PC-3 (cell line): ENCODE data around the gene MYO3B. TPM values are rescaled to one million over a fixed set of nuclear protein-coding genes. Genes with fewer than 3 reads are reported as not detected.

Experiments used
- ATAC-seq: fragments of 200-7000 bp; cut with Tn5 transposase; 2 replicates; pipeline ENCODE4 v1.9.1; 2020; ENCODE audit warnings: mild to moderate bottlenecking, moderate library complexity
- BruUV-seq: library from RNA; stranded (reverse); fragments of 400-500 nt; replicated peaks from 2 replicates; lab custom pipeline; 2021; lab: Mats Ljungman, UMichigan
- CTCF ChIA-PET: fragments of 300-600 bp; sonication (Branson Sonifier 250); formaldehyde crosslinking; loops from one replicate; lab custom pipeline; 2022; ENCODE audit warnings: antibody characterized with exemption; lab: Charles Lee
- POLR2A ChIA-PET: fragments of 300-600 bp; sonication (Branson Sonifier 250); formaldehyde crosslinking; loops from one replicate; lab custom pipeline; 2022; ENCODE audit warnings: antibody characterized with exemption; ENCODE audit not compliant: unreplicated experiment; lab: Charles Lee
- DNase-seq: peaks from one replicate; pipeline ENCODE4 v3.0.0-alpha.2; 2015
- H2AFZ ChIP-seq: fragments of 300-600 bp; sonication (generic); 2 replicates; pipeline ENCODE4 v1.6.0; 2016; ENCODE audit warnings: antibody characterized with exemption, low read length
- H3F3A ChIP-seq: fragments of 300-600 bp; sonication (generic); one replicate; pipeline ENCODE4 v1.6.0; 2017; ENCODE audit warnings: antibody characterized with exemption, low read length, control low read depth, mild to moderate bottlenecking; ENCODE audit not compliant: unreplicated experiment
- H3K27ac ChIP-seq: fragments of 300-600 bp; sonication (generic); 2 replicates; pipeline ENCODE4 v1.5.1; 2016; ENCODE audit warnings: mild to moderate bottlenecking, low read length
- H3K27me3 ChIP-seq: fragments of 300-600 bp; sonication (generic); 2 replicates; pipeline ENCODE4 v1.6.1; 2016; ENCODE audit warnings: low read length, mixed read lengths
- H3K36me3 ChIP-seq: fragments of 300-600 bp; sonication (generic); 2 replicates; pipeline ENCODE4 v1.6.1; 2016; ENCODE audit warnings: low read depth, mixed run types, low read length, mixed read lengths
- H3K4me1 ChIP-seq: fragments of 300-600 bp; sonication (generic); 2 replicates; pipeline ENCODE4 v1.5.1; 2016; ENCODE audit warnings: low read length; ENCODE audit not compliant: insufficient read depth
- H3K4me2 ChIP-seq: fragments of 300-600 bp; sonication (generic); 2 replicates; pipeline ENCODE4 v1.6.0; 2016; ENCODE audit warnings: low read length
- H3K4me3 ChIP-seq: fragments of 300-600 bp; sonication (generic); 2 replicates; pipeline ENCODE4 v1.5.1; 2016; ENCODE audit warnings: mild to moderate bottlenecking, low read length, mixed read lengths
- H3K79me2 ChIP-seq: fragments of 300-600 bp; sonication (generic); 2 replicates; pipeline ENCODE4 v1.6.1; 2017; ENCODE audit warnings: low read length, mixed read lengths
- H3K9ac ChIP-seq: fragments of 300-600 bp; sonication (generic); 2 replicates; pipeline ENCODE4 v1.6.0; 2016; ENCODE audit warnings: mild to moderate bottlenecking, low read length
- H3K9me2 ChIP-seq: fragments of 300-600 bp; sonication (generic); replicated peaks from 2 replicates; pipeline ENCODE4 v1.6.1; 2016; ENCODE audit warnings: mixed run types, low read length, mixed read lengths
- H3K9me3 ChIP-seq: fragments of 300-600 bp; sonication (generic); 2 replicates; pipeline ENCODE4 v1.6.1; 2016; ENCODE audit warnings: low read length, mixed read lengths
- H4K20me1 ChIP-seq: fragments of 300-600 bp; sonication (generic); 2 replicates; pipeline ENCODE4 v1.6.1; 2016; ENCODE audit warnings: low read length, mixed read lengths
- EZH2 ChIP-seq: fragments of 300-600 bp; sonication (generic); IDR thresholded peaks from one replicate; pipeline ENCODE4 v1.6.1; 2017; ENCODE audit warnings: antibody characterized with exemption, mild to moderate bottlenecking, low read length; ENCODE audit not compliant: unreplicated experiment
- EZH2phosphoT487 ChIP-seq: fragments of 300-600 bp; sonication (generic); IDR thresholded peaks from 2 replicates; pipeline ENCODE4 v1.6.1; 2018; ENCODE audit warnings: mild to moderate bottlenecking, antibody characterized with exemption, low read length, borderline replicate concordance
- intact Hi-C: fragments of 100-400 bp; cut with micrococcal nuclease; formaldehyde crosslinking; loops from 2 replicates; pipeline ENCODE4 v1.9.0; 2023
- total RNA-seq: library from RNA; depleted of rRNA; stranded (reverse); fragments of >200 nt; gene quantifications from 2 replicates; pipeline ENCODE4 v1.2.3, GENCODE V29; 2014
- TF ChIP-seq, protein P1 (sequence below): fragments of 300-600 bp; sonication (generic); conservative IDR thresholded peaks from 2 replicates; pipeline ENCODE4 v1.5.1; 2017; ENCODE audit warnings: antibody characterized with exemption, low read depth, mild to moderate bottlenecking, low read length

MYO3B gene
- total RNA-seq, 1 experiment from 2014 or later, result 1.1 TPM

DNA sequence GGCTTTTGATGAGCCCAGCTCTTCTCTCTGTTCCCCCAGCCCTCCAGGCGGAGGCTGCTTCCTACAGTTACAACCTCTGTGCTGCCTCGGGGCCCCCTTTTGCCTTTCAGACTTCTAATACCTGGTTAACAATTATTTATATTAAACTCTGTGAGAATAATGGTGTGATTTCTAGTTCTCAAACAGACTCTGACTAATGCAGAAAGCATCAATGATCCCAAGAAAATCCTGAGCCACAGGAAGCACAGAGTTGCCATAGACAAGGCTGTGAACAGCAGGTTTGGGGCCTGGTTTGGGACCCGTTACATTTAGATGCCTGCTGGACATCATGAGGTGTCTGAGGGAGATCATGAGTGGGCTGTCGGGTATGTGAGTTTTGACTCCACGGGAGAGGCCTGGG is 37.4 kb upstream of the MYO3B start:
- TF ChIP-seq EZH2phosphoT487, result no peak
- TF ChIP-seq, protein P1, sequence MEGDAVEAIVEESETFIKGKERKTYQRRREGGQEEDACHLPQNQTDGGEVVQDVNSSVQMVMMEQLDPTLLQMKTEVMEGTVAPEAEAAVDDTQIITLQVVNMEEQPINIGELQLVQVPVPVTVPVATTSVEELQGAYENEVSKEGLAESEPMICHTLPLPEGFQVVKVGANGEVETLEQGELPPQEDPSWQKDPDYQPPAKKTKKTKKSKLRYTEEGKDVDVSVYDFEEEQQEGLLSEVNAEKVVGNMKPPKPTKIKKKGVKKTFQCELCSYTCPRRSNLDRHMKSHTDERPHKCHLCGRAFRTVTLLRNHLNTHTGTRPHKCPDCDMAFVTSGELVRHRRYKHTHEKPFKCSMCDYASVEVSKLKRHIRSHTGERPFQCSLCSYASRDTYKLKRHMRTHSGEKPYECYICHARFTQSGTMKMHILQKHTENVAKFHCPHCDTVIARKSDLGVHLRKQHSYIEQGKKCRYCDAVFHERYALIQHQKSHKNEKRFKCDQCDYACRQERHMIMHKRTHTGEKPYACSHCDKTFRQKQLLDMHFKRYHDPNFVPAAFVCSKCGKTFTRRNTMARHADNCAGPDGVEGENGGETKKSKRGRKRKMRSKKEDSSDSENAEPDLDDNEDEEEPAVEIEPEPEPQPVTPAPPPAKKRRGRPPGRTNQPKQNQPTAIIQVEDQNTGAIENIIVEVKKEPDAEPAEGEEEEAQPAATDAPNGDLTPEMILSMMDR, result no peak
- CTCF ChIA-PET, result no interaction called here
- no peak overlapping the region for H2AFZ ChIP-seq

GRCh38 chr2:170141865-170142264 is 36.1 kb upstream of the MYO3B start:
- Histone ChIP-seq H3K9ac (no peak overlapping the region), H2AFZ (no peak overlapping the region), H3K4me2 (no peak overlapping the region), H3K4me1 (peaks cover 18% of the 10 kb centered on the region), H3K36me3 (no peaks in the 10 kb centered on the region), H3K9me2 (no peaks in the 10 kb centered on the region), H3F3A (no peaks in the 10 kb centered on the region), H3K4me3 (no peak overlapping the region), H3K79me2 (no peaks in the 10 kb centered on the region), H3K27ac (no peak overlapping the region), H3K27me3 (no peaks in the 10 kb centered on the region), H3K9me3 (no peaks in the 10 kb centered on the region), H4K20me1 (no peaks in the 10 kb centered on the region)
- TF ChIP-seq, protein P1, result no peak
- TF ChIP-seq EZH2phosphoT487 (no peak), EZH2 (no peak)
- CTCF ChIA-PET, result no interaction called here
- no TSS peak for BruUV-seq
- ATAC-seq (no peak), DNase-seq (no peak)
- intact Hi-C loops, result no loop called here
- POLR2A ChIA-PET, result no interaction called here

More for the DNA sequence above, 37.4 kb upstream of the MYO3B start:
- no peaks in the 10 kb centered on the region for H3K79me2 ChIP-seq
- no peaks in the 10 kb centered on the region for H4K20me1 ChIP-seq
- peaks cover 10% of the 10 kb centered on the region for H3K4me1 ChIP-seq
- ATAC-seq, result no peak
- no peaks in the 10 kb centered on the region for H3K9me3 ChIP-seq
- BruUV-seq, result no TSS peak
- no peak overlapping the region for H3K9ac ChIP-seq
- intact Hi-C loops, result no loop called here
- H3K9me2 ChIP-seq, result no peaks in the 10 kb centered on the region
- H3K27ac ChIP-seq, result no peak overlapping the region
- H3K4me3 ChIP-seq, result no peak overlapping the region
- H3K4me2 ChIP-seq, result no peak overlapping the region
- no peaks in the 10 kb centered on the region for H3F3A ChIP-seq
- POLR2A ChIA-PET, result no interaction called here
- H3K36me3 ChIP-seq, result no peaks in the 10 kb centered on the region
- no peaks in the 10 kb centered on the region for H3K27me3 ChIP-seq
- no peak for DNase-seq

DNA sequence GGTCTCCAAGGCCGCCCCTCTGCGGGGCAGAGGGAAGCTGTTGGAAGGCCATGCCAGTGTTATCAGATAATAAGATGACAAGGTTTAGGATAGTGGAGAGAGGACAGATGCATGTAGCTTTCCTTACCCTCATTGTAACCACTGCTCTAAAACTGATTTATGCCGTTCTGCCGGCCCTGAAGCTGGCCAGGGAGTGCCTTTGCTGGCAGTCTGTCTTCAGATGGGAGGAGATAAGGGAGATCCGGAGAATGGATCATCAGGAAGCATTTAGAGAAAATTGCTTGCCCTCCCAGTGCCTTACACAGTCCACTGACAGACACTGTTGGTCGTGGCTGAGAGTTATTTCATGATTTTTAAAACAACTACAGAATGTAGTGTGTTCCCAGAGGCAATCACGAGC is 35.4 kb upstream of the MYO3B start:
- POLR2A ChIA-PET, result no interaction called here
- no peak overlapping the region for H2AFZ ChIP-seq
- no peak overlapping the region for H3K9ac ChIP-seq
- ATAC-seq, result no peak
- H4K20me1 ChIP-seq, result no peaks in the 10 kb centered on the region
- peaks cover 19% of the 10 kb centered on the region for H3K4me1 ChIP-seq
- no peaks in the 10 kb centered on the region for H3K36me3 ChIP-seq
- no peaks in the 10 kb centered on the region for H3K27me3 ChIP-seq
- no peaks in the 10 kb centered on the region for H3K79me2 ChIP-seq
- H3K9me3 ChIP-seq, result no peaks in the 10 kb centered on the region
- intact Hi-C loops, result no loop called here
- TF ChIP-seq EZH2 (no peak), EZH2phosphoT487 (no peak)
- TF ChIP-seq, protein P1, result no peak
- no peak overlapping the region for H3K27ac ChIP-seq
- no peaks in the 10 kb centered on the region for H3K9me2 ChIP-seq
- CTCF ChIA-PET, result no interaction called here
- peak; percentile 8 for DNase-seq
- no peak overlapping the region for H3K4me3 ChIP-seq
- no TSS peak for BruUV-seq
- H3F3A ChIP-seq, result no peaks in the 10 kb centered on the region
- H3K4me2 ChIP-seq, result no peak overlapping the region
